KOPT-K1 (cell line): ENCODE measurements around the gene ZDHHC19.
"Not testable (repeated sequence)": the region's sequence is repeated elsewhere in the genome, so short reads cannot be mapped to it uniquely, and the experiment has no call there.

Source experiments
- H3K27ac ChIP-seq: fragments of 200-600 bp; sonication (generic); 2 replicates; pipeline ENCODE4 v1.5.1; 2016; ENCODE audit warnings: antibody characterized with exemption, mild to moderate bottlenecking, low read depth, low read length; ENCODE audit not compliant: poor library complexity, severe bottlenecking
- H3K36me3 ChIP-seq: fragments of 200-600 bp; sonication (generic); 2 replicates; pipeline ENCODE4 v1.5.1; 2017; ENCODE audit warnings: antibody characterized with exemption, mild to moderate bottlenecking, low read length, moderate library complexity; ENCODE audit not compliant: insufficient read depth
- H3K9me3 ChIP-seq: fragments of 200-600 bp; sonication (generic); 2 replicates; pipeline ENCODE4 v1.5.1; 2017; ENCODE audit warnings: antibody characterized with exemption, low read length, mild to moderate bottlenecking; ENCODE audit not compliant: insufficient read depth, poor library complexity, severe bottlenecking

ZDHHC19 gene

DNA sequence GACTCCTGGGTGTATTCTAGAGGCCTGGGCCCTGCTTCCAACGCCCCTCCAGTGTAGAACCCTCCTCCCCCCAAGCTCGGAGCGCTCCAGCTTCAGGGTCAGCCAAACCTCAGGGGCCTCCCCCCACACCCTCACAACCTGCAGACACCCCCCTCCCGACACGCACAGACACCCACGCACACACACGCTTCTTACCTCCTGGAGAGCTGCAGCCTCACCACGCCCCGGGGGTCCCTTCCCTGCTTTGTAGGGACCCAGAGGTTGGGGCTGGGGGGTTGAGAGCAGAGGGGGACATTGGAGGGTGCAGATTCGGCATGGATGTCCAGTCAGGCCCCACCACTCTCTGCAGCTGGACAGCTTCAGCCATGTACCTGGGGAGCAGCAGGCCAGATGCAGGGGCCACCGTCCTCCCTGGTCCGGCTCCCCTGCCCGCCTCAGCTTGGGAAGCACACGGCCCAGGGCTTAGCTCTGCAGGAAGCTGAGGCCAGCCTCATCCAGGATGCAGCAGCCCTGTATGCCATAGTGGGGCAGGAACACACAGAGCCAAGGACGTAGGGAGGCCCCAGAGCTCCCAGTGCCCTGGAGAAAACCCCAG, 13.0 kb downstream of the ZDHHC19 start:
- Histone ChIP-seq H3K9me3 (no peaks in the 10 kb centered on the region), H3K27ac (no peak overlapping the region), H3K36me3 (no peaks in the 10 kb centered on the region)

DNA sequence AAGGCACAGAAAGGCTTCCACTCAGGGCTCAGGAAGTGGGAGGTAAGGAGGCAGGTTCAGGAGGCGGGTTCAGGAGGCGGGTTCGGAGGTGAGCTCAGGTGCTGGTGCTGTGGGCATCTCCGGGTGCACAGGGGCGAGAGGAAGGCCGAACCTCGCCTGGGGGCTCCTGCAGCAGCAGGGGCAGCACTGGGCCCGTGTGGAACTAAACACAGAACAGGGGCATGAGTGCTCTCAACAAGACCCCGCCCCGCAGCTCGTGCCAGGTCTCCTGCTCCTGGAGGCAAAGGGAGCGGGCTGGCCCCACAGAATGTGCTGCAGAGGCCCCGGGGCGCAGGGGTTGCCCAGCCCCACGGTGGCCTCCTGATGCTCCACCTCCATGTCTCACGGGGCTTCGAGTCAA, 13.7 kb downstream of the ZDHHC19 start:
- no peak overlapping the region for H3K27ac ChIP-seq
- no peaks in the 10 kb centered on the region for H3K36me3 ChIP-seq
- H3K9me3 ChIP-seq: no peaks in the 10 kb centered on the region

DNA sequence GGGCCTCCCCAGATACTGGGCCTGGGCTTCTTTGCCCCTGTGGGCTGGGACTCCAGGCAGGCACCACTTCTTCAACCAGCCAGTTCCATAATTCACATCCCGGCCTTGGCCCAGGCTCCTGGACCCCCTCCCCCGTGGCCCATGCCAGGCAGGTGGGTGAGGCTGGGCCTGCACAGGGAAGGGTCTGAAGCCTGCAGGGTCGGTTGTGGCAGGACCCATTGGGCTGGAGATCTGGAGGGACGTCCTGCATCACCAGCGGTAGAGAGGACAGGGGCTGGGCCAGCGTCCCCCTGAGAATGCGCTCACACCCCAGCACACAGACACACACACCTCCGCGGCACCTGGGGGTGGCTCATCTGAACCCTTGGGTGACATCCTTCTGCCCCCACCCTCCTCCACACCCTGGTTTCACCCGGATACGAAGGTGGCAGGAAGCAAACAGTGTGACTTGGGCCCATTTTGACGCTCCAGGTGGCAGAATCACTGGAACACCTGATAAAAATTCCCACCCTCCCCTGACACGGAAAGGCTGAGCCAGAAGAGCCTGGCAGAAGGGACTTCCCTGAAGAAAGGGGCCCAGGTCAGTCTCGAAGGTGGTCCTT, 15.4 kb downstream of the ZDHHC19 start:
- H3K36me3 ChIP-seq: no peaks in the 10 kb centered on the region
- peak overlapping the region; percentile 86 for H3K27ac ChIP-seq
- no peaks in the 10 kb centered on the region for H3K9me3 ChIP-seq

DNA sequence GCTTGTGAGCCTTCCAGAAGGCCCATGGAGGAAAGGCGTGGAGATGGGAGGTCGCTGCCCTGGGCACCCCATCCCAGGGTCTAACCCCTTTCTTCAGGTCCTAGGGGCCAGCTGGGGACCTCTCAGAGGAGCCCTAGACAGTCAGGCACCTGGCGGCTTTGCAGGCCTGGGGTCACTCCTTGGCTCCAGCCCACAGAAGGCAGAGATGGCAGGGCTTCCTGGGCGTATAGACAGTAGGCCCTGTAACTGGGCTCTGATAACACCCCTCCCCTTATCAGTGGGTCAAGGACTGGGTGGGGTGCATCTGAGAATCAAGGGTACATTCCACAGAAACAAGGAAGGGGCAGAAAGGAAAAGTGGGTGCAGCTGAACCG, 16.7 kb downstream of the ZDHHC19 start:
- no peaks in the 10 kb centered on the region for H3K9me3 ChIP-seq
- peak overlapping the region; percentile 86 for H3K27ac ChIP-seq
- no peaks in the 10 kb centered on the region for H3K36me3 ChIP-seq

DNA sequence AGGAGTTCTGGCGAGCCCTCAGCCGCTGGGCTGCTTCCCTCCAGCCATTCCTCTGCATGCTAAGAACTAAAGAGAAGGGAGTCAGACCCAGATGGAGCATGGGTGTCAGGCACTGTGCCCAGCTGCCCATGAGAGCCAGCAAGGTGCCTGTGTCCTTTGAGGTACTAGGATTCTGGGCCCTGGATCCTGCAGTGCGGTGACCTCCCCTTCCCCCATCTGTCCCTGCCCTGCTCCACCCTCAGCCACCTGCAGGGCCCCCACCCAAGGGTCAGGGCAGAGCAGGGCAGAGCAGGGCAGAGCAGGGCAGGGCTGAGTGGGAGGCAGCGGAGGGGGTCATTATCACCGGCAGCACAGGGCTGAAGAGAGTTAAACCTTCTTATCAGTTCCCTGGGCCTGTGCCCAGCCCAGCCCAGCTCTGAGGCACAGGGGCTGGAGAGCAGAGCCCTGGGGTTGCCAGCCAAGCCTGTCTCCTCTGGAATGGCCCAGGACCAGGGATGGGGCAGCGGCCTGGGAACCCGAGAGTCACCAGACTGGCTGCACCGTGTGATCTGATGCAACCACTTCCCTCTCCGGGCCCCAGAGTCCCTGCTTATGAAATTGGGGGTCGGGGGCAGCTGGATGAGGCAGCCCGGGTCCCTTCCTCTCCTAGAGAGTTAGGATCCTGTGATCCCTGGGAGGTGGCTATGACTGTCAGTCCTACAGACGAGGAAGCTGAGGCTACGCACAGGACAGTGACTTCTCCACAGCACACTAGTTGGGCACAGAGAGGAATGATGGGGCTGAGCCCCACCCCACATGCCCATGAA, 17.3 kb downstream of the ZDHHC19 start:
- H3K36me3 ChIP-seq: no peaks in the 10 kb centered on the region
- H3K27ac ChIP-seq: peak overlapping the region; percentile 86
- H3K9me3 ChIP-seq: no peaks in the 10 kb centered on the region

DNA sequence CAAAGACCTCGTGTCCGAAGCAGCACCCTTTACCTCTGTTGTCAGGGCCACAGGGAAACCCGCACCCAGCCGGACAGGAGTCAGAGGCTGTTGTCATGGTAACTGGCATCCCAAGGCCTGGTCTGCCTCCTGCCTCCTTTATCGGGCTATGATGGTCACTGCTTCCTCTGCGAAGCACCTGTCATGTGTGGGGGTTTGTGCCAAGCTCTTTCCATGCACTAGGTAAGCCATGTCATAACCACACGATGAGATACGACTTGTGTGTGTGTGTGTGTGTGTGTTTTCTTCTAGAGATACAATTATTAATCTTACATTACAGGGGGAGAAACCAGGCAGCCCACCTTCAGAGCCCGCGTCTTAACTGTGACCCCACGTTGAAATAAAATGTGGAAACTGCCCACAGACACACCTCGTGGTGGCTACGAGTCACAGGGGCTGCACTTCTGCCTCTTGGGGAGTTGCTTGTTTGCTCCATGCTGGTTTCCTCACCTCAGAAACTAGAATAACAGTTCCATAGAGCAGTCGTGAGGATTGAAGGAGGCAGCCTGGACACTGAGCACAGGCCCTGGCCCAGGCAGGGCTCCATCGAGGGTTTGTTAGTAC, 18.0 kb downstream of the ZDHHC19 start:
- Histone ChIP-seq H3K36me3 (no peaks in the 10 kb centered on the region), H3K27ac (peak overlapping the region; percentile 86), H3K9me3 (no peaks in the 10 kb centered on the region)

DNA sequence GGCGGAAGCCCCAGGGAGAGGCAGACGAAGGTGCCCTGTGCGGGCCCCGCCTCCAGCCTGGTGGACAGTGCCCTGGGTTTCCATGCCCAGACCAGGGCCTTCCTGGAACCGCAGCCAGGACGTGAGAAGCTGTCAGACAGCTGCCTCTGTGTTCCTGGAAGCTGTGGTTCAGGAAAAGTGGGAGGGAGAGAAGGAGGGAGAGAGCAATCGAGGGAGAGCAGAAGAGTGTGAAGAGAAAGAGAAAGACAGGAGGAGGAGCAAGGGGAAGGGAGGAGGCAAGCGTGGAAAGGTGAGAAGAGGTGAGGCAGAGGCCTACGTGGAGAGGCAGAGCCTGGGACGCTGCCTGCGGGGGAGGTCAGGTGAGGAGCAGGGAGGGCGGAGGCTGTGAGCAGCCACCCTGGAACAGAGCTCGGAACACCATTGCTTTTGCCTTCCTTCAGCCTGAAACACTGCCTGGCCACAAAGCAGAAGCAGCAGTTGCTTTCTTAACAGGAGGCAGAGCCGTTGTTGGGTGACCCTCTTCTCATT, 18.6 kb downstream of the ZDHHC19 start:
- no peaks in the 10 kb centered on the region for H3K9me3 ChIP-seq
- peak overlapping the region; percentile 86 for H3K27ac ChIP-seq
- H3K36me3 ChIP-seq: no peaks in the 10 kb centered on the region

DNA sequence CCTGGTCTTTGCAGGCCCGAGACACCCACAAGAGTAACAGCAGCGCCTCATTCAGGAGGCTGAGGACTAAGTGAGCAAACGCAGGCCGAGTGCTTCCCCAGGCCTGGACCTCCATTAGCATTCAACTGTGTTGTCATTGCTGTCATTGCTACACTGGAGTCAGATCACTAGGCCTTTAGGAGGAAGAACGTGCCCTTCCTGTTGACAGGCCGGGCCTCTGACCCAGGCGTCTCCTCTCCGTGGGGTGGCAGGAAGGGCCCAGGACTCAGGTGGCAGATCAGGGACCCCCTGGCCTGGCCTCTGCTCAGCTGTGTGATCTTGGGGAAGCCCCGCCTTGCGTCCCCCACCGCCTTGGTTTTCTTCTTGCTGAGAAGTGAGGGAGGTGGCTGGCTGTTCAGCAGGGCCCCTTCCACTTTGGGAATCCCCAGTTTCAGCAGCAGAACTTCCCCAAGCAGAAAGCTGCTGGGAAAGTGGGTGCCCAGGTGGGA, 19.1 kb downstream of the ZDHHC19 start:
- Histone ChIP-seq H3K27ac (peak overlapping the region; percentile 86), H3K9me3 (no peaks in the 10 kb centered on the region), H3K36me3 (no peaks in the 10 kb centered on the region)

DNA sequence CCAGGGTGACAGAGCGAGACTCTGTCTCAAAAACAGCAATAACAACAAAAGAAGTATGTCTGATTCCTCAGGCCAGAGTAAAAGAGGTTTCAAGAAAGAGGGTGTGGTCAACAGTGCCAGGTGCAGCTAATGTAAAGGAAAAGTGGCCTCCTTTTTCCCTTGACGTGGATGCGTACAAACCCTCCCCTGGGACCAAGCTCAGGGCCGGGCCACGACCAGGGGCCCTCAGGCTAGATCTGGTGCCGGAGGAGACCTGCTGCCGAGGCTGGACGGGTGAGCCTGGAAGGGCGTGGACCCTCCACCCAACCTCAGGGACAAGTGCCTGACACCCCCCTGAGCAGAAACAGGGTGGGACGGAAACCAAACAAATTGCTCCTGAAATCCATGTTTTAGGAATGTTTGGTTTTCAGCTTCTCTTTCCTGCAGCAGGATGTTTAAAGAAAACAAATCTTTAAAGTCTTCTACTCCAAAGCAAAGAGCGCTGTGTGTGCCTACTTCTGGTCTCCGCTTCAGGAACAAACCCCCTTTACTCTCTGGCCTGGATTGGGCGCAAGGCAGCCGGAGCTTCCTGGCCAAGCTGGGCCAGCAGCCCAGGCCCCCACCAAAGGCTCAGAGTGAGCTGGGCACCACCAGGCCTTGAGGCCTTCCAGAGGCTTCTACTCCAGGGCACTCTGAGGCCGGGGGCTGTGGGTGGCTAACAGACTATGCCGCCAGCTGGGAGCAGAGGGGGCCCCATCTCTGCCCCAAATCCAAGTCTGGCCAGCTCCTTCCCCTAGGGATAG, 21.4 kb downstream of the ZDHHC19 start:
- no peaks in the 10 kb centered on the region for H3K36me3 ChIP-seq
- no peaks in the 10 kb centered on the region for H3K9me3 ChIP-seq
- H3K27ac ChIP-seq: peak overlapping the region; percentile 47

DNA sequence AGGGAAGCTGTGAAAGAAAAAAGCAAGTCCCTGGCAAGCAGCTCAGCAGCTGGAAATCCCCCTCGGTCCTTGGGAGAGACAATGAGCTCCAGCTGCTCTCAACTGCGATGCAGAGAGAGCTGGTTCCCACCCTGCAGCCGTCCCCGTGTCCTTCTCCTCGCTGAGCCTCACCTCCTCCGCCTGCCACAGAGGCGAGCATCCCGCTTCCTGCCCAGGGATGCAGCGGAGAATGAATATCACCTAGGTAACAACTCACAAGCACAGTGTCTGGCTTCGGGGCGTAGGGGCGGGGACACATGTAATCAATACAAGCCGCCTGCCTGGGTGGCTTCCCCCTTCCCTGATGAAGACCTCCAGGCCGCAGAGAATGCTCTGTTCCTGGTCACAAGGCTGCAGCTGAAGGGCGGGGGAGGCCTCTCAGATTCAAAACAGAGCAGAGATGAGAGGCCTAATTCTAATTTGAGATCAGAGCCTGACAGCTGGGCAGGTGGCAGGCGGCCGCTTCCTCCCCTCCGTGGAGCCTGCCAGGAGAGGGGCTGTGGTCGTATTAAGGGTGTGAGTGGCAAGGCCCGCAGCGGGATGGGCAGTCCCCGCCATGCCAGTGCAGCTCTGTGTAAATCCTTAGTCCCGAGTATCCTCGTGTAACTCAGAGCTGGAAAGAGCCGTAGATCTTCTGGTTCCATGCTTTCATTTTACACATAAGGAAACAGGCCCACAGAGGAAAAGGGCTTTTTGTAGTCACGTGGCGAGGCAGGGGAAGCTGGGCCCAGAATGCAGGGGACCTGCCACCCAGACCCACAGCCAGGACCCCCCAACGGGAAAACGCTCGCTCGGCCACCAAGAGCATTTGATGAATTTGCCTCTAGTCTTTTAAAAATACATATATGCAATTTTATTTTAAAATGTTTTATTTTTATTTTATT, 24.3 kb downstream of the ZDHHC19 start:
- H3K36me3 ChIP-seq: no peaks in the 10 kb centered on the region
- H3K9me3 ChIP-seq: no peaks in the 10 kb centered on the region
- peak overlapping the region; percentile 89 for H3K27ac ChIP-seq

DNA sequence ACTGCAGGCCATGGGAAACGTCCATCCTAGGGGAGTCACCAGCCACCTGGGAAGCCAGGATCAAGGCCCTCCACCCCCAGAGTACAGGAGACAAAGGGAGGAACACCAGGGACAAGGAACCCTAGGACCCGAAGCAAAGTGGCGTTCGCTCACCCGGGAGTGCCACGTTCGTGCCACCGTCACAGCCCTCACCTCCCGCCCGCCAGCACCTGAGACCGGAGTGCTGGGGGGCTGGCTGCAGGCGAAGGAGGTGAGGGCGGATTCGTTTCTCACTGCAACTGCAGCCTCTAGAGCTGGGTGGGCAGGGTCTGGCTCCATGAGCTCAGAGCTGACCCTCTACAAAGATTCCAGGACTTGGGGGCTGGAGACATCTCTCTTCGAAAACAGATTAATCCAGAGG, 26.3 kb downstream of the ZDHHC19 start:
- H3K27ac ChIP-seq: peak overlapping the region; percentile 89
- H3K36me3 ChIP-seq: no peaks in the 10 kb centered on the region
- no peaks in the 10 kb centered on the region for H3K9me3 ChIP-seq

DNA sequence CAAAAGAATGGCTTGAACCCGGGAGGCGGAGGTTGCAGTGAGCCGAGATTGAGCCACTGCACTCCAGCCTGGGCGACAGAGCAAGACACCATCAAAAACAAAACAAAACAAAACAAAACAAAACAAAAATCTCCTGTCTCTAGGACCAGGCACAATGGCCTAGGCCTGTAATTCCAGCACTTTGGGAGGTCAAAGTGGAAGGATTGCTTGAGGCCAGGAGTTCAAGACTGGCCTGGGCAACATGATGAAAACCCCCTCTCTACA, 27.1 kb downstream of the ZDHHC19 start:
- H3K27ac ChIP-seq: peak overlapping the region; percentile 99
- H3K36me3 ChIP-seq, H3K9me3 ChIP-seq: not testable (repeated sequence)

DNA sequence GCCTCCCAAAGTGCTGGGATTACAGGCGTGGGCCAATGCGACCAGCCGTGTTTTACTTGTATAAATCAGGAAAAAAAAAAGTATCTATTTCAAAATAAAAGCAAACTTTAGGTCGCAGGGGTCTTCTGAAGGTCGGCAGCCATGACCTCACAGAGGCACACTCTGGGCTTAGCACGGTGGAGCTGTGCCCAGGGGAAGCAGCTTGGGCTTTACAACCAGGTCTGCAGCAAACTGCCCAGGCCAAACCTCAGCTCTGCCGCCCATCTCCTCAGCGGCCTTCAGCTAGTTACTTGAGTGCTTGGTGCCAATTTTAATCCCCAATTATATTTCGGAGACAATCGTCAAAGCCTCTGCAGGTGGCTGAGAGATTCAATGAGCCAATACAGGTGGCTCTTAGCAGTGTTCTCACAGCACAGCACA, 30.1 kb downstream of the ZDHHC19 start:
- H3K27ac ChIP-seq: peak overlapping the region; percentile 99
- H3K36me3 ChIP-seq: no peaks in the 10 kb centered on the region
- H3K9me3 ChIP-seq: no peaks in the 10 kb centered on the region

DNA sequence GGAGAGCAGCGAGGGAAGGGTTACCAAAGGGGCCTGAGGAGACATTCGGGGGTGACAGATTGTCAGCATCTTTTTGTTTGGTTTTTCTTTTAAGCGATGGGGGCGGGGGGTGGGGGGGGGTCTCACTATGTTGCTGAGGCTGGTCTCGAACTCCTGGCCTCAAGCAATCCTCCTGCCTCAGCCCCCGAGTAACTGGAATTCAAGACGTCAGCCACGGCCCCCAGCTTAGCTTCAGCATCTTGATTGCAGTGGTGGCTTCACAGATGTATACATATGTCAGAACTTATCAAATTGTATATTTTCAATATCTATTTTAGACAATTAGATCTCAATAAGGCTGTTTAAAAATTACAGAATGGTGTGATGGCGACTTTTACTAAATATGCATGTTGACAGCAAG, 30.9 kb downstream of the ZDHHC19 start:
- Histone ChIP-seq H3K36me3 (no peaks in the 10 kb centered on the region), H3K9me3 (no peaks in the 10 kb centered on the region), H3K27ac (peak overlapping the region; percentile 99)
